Osteocyte (in vitro differentiated cells): Measurements from ENCODE around the gene TOR2A. TPM values are rescaled to one million over a fixed set of nuclear protein-coding genes. Genes with fewer than 3 reads are reported as not detected.

Experiments used
- DNase-seq: peaks from one replicate; pipeline ENCODE4 v3.0.0; 2021; ENCODE audit warnings: mixed read lengths; ENCODE audit not compliant: unreplicated experiment; ENCODE audit errors: extremely low spot score
- H3K27ac Mint-ChIP-seq: one replicate; pipeline ENCODE4 v1.8.0; 2021; ENCODE audit warnings: mild to moderate bottlenecking, mixed read lengths; ENCODE audit not compliant: unreplicated experiment
- H3K27me3 Mint-ChIP-seq: one replicate; pipeline ENCODE4 v1.8.0; 2021; ENCODE audit warnings: mixed read lengths; ENCODE audit not compliant: unreplicated experiment
- H3K36me3 Mint-ChIP-seq: one replicate; pipeline ENCODE4 v1.8.0; 2021; ENCODE audit warnings: mixed read lengths; ENCODE audit not compliant: unreplicated experiment
- H3K4me1 Mint-ChIP-seq: one replicate; pipeline ENCODE4 v1.8.0; 2021; ENCODE audit warnings: mixed read lengths; ENCODE audit not compliant: unreplicated experiment
- H3K4me3 Mint-ChIP-seq: one replicate; pipeline ENCODE4 v1.8.0; 2021; ENCODE audit warnings: mild to moderate bottlenecking, moderate library complexity, mixed read lengths; ENCODE audit not compliant: unreplicated experiment
- H3K9me3 Mint-ChIP-seq: one replicate; pipeline ENCODE4 v1.8.0; 2021; ENCODE audit warnings: mixed read lengths; ENCODE audit not compliant: unreplicated experiment
- total RNA-seq: library from RNA; stranded (reverse); gene quantifications from 2 replicates; pipeline ENCODE4 v1.2.1, GENCODE V29; 2021
- TF ChIP-seq, protein P1 (sequence below): fragments of 200-600 bp; sonication (generic); IDR thresholded peaks from 2 replicates; pipeline ENCODE4 v1.5.0; 2021; ENCODE audit warnings: antibody characterized with exemption, mild to moderate bottlenecking, moderate library complexity

Gene TOR2A
- total RNA-seq, 1 donor from 2014 or later = 9.3 TPM

DNA sequence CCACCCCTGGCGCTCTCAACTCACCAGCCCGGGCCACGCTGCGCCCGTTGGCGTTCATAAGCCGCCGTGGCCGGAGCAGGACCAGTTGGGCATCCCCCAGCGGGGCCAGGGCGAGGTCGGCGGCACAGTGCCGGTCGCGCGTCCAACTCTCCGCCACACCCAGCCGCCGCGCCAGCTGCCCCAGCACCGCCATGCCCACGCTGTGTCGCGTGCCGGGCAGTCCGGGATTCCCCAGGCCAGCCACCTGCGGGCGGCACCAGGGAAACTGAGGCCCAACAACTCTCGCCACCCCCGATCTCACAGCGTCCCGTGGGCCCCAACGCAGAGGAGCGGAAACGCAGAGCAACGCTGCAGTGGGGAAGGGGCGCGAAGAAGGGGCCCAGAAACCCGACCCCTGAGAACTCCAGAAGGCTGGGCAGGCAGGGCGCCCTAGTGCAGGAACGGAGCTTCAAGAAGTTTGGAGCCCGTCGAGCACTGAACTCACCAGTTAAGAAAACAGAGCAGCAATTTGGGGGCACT is 20.1 kb downstream of the TOR2A start:
- DNase-seq = no peak

GRCh38 chr9:127714020-127714750 is 20.9 kb downstream of the TOR2A start:
- DNase-seq = no peak
- H3K27me3 Mint-ChIP-seq = no peaks in the 10 kb centered on the region
- no peaks in the 10 kb centered on the region for H3K9me3 Mint-ChIP-seq
- H3K27ac Mint-ChIP-seq = no peak overlapping the region
- TF ChIP-seq, protein P1, sequence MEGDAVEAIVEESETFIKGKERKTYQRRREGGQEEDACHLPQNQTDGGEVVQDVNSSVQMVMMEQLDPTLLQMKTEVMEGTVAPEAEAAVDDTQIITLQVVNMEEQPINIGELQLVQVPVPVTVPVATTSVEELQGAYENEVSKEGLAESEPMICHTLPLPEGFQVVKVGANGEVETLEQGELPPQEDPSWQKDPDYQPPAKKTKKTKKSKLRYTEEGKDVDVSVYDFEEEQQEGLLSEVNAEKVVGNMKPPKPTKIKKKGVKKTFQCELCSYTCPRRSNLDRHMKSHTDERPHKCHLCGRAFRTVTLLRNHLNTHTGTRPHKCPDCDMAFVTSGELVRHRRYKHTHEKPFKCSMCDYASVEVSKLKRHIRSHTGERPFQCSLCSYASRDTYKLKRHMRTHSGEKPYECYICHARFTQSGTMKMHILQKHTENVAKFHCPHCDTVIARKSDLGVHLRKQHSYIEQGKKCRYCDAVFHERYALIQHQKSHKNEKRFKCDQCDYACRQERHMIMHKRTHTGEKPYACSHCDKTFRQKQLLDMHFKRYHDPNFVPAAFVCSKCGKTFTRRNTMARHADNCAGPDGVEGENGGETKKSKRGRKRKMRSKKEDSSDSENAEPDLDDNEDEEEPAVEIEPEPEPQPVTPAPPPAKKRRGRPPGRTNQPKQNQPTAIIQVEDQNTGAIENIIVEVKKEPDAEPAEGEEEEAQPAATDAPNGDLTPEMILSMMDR = no peak
- H3K36me3 Mint-ChIP-seq = no peaks in the 10 kb centered on the region
- peaks cover 15% of the 10 kb centered on the region for H3K4me1 Mint-ChIP-seq
- peak overlapping the region; percentile 100 for H3K4me3 Mint-ChIP-seq

More for the DNA sequence above, 20.1 kb downstream of the TOR2A start:
- no peaks in the 10 kb centered on the region for H3K9me3 Mint-ChIP-seq
- H3K4me3 Mint-ChIP-seq = peak overlapping the region; percentile 100
- no peaks in the 10 kb centered on the region for H3K27me3 Mint-ChIP-seq
- peaks cover 15% of the 10 kb centered on the region for H3K4me1 Mint-ChIP-seq
- H3K27ac Mint-ChIP-seq = peak overlapping the region; percentile 98
- TF ChIP-seq, protein P1 = no peak
- H3K36me3 Mint-ChIP-seq = no peaks in the 10 kb centered on the region

- Mint-ChIP-seq H3K9me3 (no peaks in the 10 kb centered on the region), H3K4me3 (no peak overlapping the region), H3K36me3 (no peaks in the 10 kb centered on the region), H3K27ac (no peak overlapping the region), H3K4me1 (peaks cover 15% of the 10 kb centered on the region), H3K27me3 (no peaks in the 10 kb centered on the region)
- no peak for DNase-seq
- TF ChIP-seq, protein P1 = no peak
Observed at GRCh38 chr9:127712867-127713266, 22.2 kb downstream of the TOR2A start.

- TF ChIP-seq, protein P1 = no peak
- H3K36me3 Mint-ChIP-seq = no peaks in the 10 kb centered on the region
- peaks cover 15% of the 10 kb centered on the region for H3K4me1 Mint-ChIP-seq
- H3K4me3 Mint-ChIP-seq = no peak overlapping the region
- H3K27ac Mint-ChIP-seq = no peak overlapping the region
- no peak for DNase-seq
- no peaks in the 10 kb centered on the region for H3K27me3 Mint-ChIP-seq
- no peaks in the 10 kb centered on the region for H3K9me3 Mint-ChIP-seq
Observed at GRCh38 chr9:127712371-127712770, 22.7 kb downstream of the TOR2A start.

DNA sequence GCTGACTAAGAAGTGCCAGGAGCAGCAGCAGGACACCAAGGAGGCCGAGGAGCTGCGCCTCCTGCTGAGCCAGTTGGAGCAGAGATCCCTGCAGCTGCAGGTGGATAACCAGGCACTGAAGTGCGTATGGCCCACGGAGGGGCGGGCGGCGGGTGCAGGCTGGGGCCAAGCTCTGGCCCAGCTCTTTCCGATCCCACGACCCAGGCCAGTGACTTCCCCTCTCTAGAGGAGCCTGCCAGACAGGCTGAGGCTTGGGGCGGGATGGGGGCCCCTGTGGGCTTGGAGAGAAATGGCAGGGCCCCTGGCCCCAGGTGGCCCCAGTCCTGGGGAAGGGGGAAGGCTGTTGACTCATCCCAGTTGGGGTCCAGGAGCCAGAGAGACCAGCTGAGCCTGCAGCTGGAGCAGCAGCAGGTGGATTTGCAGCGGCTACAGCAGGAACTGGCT is 23.2 kb downstream of the TOR2A start:
- Mint-ChIP-seq H3K4me1 (peaks cover 15% of the 10 kb centered on the region), H3K4me3 (no peak overlapping the region), H3K27ac (no peak overlapping the region), H3K27me3 (no peaks in the 10 kb centered on the region), H3K9me3 (no peaks in the 10 kb centered on the region), H3K36me3 (no peaks in the 10 kb centered on the region)
- DNase-seq = no peak
- TF ChIP-seq, protein P1 = no peak
